GM12891 (cell line): ENCODE results near the gene ATP1A2.

Experiments
- POLR2A ChIP-seq: IDR thresholded peaks from 2 replicates; pipeline ENCODE4 v1.6.1; 2011; ENCODE audit warnings: low read depth, low read length, control low read depth
- TAF1 ChIP-seq: IDR thresholded peaks from 2 replicates; pipeline ENCODE4 v1.6.1; 2011; ENCODE audit warnings: low read depth, low read length, control low read depth

- TF ChIP-seq POLR2A (no peak), TAF1 (no peak)
These were observed 33.7 kb downstream of the ATP1A2 start for GRCh38 chr1:160149233-160149632.
